SK-N-SH treated with all-trans-retinoic acid at 6 μM for 48 hours (cell line): ENCODE measurements around the gene NEURL1.

Experiments used
- ATAC-seq: fragments of 200-7000 bp; cut with Tn5 transposase; 3 replicates; pipeline ENCODE4 v1.9.1; 2020; ENCODE audit warnings: mild to moderate bottlenecking, moderate library complexity
- ARNTL ChIP-seq: fragments of 450-650 bp; formaldehyde crosslinking; IDR thresholded peaks from 2 replicates; pipeline ENCODE4 v1.5.0; 2020; ENCODE audit warnings: low read depth, mild to moderate bottlenecking, moderate library complexity, borderline replicate concordance
- CSDC2 ChIP-seq: fragments of 250-450 bp; sonication (Bioruptor Pico); IDR thresholded peaks from 2 replicates; pipeline ENCODE4 v1.5.0; 2020; ENCODE audit warnings: mild to moderate bottlenecking, moderate library complexity
- CSRNP3 ChIP-seq: fragments of 250-450 bp; sonication (Bioruptor Pico); IDR thresholded peaks from 2 replicates; pipeline ENCODE4 v1.5.1; 2021; ENCODE audit warnings: mild to moderate bottlenecking, moderate library complexity
- ISL1 ChIP-seq: fragments of 250-450 bp; sonication (Bioruptor Pico); IDR thresholded peaks from 2 replicates; pipeline ENCODE4 v2.1.2; 2022; ENCODE audit warnings: mild to moderate bottlenecking, moderate library complexity
- OSR1 ChIP-seq: fragments of 250-450 bp; sonication (Bioruptor Pico); IDR thresholded peaks from 2 replicates; pipeline ENCODE4 v1.8.0; 2022; ENCODE audit warnings: moderate library complexity, mild to moderate bottlenecking, inconsistent platforms
- RARB ChIP-seq: fragments of 250-450 bp; sonication (Bioruptor Pico); IDR thresholded peaks from 2 replicates; pipeline ENCODE4 v1.8.0; 2021; ENCODE audit warnings: mild to moderate bottlenecking, moderate library complexity
- SNAI2 ChIP-seq: fragments of 250-450 bp; sonication (Bioruptor Pico); IDR thresholded peaks from 2 replicates; pipeline ENCODE4 v1.5.0; 2020; ENCODE audit warnings: mild to moderate bottlenecking, moderate library complexity
- TCF4 ChIP-seq: fragments of 250-450 bp; sonication (Bioruptor Pico); IDR thresholded peaks from 2 replicates; pipeline ENCODE4 v1.8.0; 2021; ENCODE audit warnings: mild to moderate bottlenecking, moderate library complexity, borderline replicate concordance
- TOX ChIP-seq: fragments of 250-450 bp; sonication (Bioruptor Pico); IDR thresholded peaks from 2 replicates; pipeline ENCODE4 v1.8.0; 2021; ENCODE audit warnings: mild to moderate bottlenecking, moderate library complexity, borderline replicate concordance
- ZC3H10 ChIP-seq: fragments of 250-450 bp; sonication (Bioruptor Pico); IDR thresholded peaks from 2 replicates; pipeline ENCODE4 v1.5.1; 2021; ENCODE audit warnings: mild to moderate bottlenecking, moderate library complexity
- ZFP3 ChIP-seq: fragments of 250-450 bp; sonication (Bioruptor Pico); IDR thresholded peaks from 2 replicates; pipeline ENCODE4 v1.5.0; 2020; ENCODE audit warnings: mild to moderate bottlenecking, moderate library complexity
- ZFP30 ChIP-seq: fragments of 450-650 bp; formaldehyde crosslinking; IDR thresholded peaks from 2 replicates; pipeline ENCODE4 v1.5.0; 2022; ENCODE audit warnings: mild to moderate bottlenecking, moderate library complexity
- ZNF565 ChIP-seq: fragments of 450-650 bp; formaldehyde crosslinking; conservative IDR thresholded peaks from 2 replicates; pipeline ENCODE4 v1.5.0; 2020; ENCODE audit warnings: low read depth, mild to moderate bottlenecking, moderate library complexity
- ZNF70 ChIP-seq: fragments of 450-650 bp; formaldehyde crosslinking; IDR thresholded peaks from 2 replicates; pipeline ENCODE4 v1.5.0; 2020; ENCODE audit warnings: mild to moderate bottlenecking, moderate library complexity
- ZNF8 ChIP-seq: fragments of 450-650 bp; formaldehyde crosslinking; IDR thresholded peaks from 2 replicates; pipeline ENCODE4 v1.5.0; 2020; ENCODE audit warnings: mild to moderate bottlenecking, moderate library complexity
- TF ChIP-seq, protein P1 (sequence below): fragments of 250-450 bp; sonication (Bioruptor Pico); IDR thresholded peaks from 2 replicates; pipeline ENCODE4 v1.8.0; 2020; ENCODE audit warnings: mild to moderate bottlenecking, moderate library complexity, borderline replicate concordance
- TF ChIP-seq, protein P2 (sequence below): fragments of 250-450 bp; sonication (Bioruptor Pico); IDR thresholded peaks from 2 replicates; pipeline ENCODE4 v1.8.0; 2021; ENCODE audit warnings: low read depth, mild to moderate bottlenecking, moderate library complexity, borderline replicate concordance
- TF ChIP-seq, protein P3 (sequence below): fragments of 250-450 bp; sonication (Bioruptor Pico); IDR thresholded peaks from 2 replicates; pipeline ENCODE4 v1.5.1; 2020; ENCODE audit warnings: low read depth, mild to moderate bottlenecking, moderate library complexity

Gene NEURL1

DNA sequence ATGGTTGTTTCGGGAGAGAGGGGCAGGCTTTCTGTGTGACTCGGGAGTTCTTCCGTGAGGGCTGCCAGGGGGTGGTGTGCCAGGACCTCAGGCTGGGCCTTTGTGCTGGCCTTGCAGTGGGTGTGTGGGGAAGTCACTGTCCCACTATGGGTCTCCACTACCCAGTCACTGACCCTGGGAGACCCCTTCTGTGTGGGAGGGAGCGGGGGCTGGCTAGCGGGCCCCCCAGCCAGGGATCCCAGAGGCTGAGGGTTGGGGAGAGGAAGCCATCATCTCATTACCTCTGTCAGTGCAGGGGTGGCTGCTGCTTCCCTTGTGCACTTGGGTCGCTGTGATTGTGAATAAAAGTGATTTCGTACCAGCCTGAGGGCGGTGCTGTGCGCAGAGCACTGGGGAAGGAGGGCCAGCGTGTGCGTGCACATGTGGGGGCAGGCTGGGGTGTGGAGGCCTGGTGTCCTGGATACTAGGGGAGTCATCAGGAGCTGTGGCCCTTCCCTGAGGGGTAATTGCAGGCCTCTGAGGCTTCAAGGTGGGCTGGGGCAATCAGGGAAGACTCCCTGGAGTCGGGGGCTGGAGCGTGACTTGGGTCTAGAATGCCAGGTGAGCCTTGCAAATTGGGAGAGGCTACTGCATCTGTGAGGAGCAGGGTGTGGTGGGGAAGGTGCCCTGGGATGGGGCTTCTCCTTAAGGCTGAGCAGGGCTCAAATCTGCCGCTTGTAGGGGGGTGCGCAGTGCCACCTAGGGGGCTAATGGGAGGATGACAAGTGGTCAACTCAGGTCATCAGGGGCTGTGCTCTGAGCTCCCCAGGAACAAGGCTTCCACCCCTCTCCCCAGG, 98.9 kb downstream of the NEURL1 start:
- ATAC-seq = peak; percentile 90
- no peak for TF ChIP-seq SNAI2 (CRISPR knock-in tag)
- no peak for TF ChIP-seq ZNF8 (CRISPR knock-in tag)
- TF ChIP-seq, protein P1, sequence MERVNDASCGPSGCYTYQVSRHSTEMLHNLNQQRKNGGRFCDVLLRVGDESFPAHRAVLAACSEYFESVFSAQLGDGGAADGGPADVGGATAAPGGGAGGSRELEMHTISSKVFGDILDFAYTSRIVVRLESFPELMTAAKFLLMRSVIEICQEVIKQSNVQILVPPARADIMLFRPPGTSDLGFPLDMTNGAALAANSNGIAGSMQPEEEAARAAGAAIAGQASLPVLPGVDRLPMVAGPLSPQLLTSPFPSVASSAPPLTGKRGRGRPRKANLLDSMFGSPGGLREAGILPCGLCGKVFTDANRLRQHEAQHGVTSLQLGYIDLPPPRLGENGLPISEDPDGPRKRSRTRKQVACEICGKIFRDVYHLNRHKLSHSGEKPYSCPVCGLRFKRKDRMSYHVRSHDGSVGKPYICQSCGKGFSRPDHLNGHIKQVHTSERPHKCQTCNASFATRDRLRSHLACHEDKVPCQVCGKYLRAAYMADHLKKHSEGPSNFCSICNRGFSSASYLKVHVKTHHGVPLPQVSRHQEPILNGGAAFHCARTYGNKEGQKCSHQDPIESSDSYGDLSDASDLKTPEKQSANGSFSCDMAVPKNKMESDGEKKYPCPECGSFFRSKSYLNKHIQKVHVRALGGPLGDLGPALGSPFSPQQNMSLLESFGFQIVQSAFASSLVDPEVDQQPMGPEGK (CRISPR knock-in tag) = no peak
- no peak for TF ChIP-seq ZNF565 (CRISPR knock-in tag)
- TF ChIP-seq CSDC2 (CRISPR knock-in tag) = no peak
- TF ChIP-seq OSR1 (CRISPR knock-in tag) = no peak
- TF ChIP-seq ZC3H10 (CRISPR knock-in tag) = no peak
- no peak for TF ChIP-seq CSRNP3 (CRISPR knock-in tag)
- no peak for TF ChIP-seq RARB (CRISPR knock-in tag)
- TF ChIP-seq, protein P2, sequence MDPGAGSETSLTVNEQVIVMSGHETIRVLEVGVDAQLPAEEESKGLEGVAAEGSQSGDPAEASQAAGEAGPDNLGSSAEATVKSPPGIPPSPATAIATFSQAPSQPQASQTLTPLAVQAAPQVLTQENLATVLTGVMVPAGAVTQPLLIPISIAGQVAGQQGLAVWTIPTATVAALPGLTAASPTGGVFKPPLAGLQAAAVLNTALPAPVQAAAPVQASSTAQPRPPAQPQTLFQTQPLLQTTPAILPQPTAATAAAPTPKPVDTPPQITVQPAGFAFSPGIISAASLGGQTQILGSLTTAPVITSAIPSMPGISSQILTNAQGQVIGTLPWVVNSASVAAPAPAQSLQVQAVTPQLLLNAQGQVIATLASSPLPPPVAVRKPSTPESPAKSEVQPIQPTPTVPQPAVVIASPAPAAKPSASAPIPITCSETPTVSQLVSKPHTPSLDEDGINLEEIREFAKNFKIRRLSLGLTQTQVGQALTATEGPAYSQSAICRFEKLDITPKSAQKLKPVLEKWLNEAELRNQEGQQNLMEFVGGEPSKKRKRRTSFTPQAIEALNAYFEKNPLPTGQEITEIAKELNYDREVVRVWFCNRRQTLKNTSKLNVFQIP (CRISPR knock-in tag) = no peak
- no peak for TF ChIP-seq TOX (CRISPR knock-in tag)
- TF ChIP-seq, all 23 proteins: peak for 0

GRCh38 chr10:103593022-103593570, 99.6 kb downstream of the NEURL1 start:
- no peak; the same call in 2 of the 3 replicates for ATAC-seq
- TF ChIP-seq ZFP30 (no peak), RARB (CRISPR knock-in tag) (no peak), CSDC2 (CRISPR knock-in tag) (no peak), CSRNP3 (CRISPR knock-in tag) (no peak), ZFP3 (CRISPR knock-in tag) (no peak), TOX (CRISPR knock-in tag) (no peak), TCF4 (CRISPR knock-in tag) (no peak), ISL1 (no peak)
- TF ChIP-seq, protein P1 (CRISPR knock-in tag) = no peak
- TF ChIP-seq, protein P2 (CRISPR knock-in tag) = no peak

DNA sequence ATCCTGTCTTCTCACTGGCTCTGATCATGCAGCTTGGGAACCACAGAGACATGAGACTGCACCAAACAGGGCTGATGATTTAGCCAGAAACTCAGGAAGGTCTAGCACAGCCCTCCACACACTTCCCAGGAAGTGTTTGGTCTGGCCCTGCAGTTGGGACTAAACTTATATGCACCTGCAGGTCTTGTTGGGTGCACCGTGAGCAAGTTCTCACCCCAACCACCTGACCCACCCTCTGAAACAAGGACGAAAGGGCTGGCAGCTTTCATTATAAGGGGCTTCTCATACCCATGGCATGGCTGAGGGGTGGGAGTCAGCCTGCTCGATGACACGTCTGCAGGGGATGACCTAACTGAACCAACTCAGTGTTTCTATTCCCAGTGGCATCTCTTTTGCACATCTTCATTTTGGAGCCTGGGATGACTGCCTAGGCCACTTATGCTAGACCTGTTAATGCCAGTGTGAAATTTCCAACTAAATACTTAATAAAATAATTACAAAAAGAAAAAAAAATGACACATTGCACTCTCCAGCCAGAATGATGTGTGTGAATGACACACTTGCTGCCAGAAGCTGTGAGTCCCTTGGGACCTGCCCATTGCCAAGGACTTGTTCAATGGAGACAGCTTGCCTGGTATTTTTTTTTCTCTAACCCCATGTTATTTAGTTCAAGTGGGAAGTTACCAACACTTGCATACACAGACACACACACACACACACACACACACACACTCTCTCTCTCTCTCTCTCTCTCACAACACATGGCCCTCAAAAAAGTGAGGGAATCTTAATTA, 102.6 kb downstream of the NEURL1 start:
- no peak for ATAC-seq
- TF ChIP-seq OSR1 (CRISPR knock-in tag) (no peak), CSDC2 (CRISPR knock-in tag) (no peak), ISL1 (no peak), RARB (CRISPR knock-in tag) (no peak), ZNF70 (CRISPR knock-in tag) (no peak), ZNF8 (CRISPR knock-in tag) (no peak), CSRNP3 (CRISPR knock-in tag) (no peak), ARNTL (CRISPR knock-in tag) (no peak)
- TF ChIP-seq, protein P2 (CRISPR knock-in tag) = no peak
- TF ChIP-seq, protein P3, sequence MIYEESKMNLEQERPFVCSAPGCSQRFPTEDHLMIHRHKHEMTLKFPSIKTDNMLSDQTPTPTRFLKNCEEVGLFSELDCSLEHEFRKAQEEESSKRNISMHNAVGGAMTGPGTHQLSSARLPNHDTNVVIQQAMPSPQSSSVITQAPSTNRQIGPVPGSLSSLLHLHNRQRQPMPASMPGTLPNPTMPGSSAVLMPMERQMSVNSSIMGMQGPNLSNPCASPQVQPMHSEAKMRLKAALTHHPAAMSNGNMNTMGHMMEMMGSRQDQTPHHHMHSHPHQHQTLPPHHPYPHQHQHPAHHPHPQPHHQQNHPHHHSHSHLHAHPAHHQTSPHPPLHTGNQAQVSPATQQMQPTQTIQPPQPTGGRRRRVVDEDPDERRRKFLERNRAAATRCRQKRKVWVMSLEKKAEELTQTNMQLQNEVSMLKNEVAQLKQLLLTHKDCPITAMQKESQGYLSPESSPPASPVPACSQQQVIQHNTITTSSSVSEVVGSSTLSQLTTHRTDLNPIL (CRISPR knock-in tag) = no peak
